DOHH2 (cell line): ENCODE data around the gene MRPL18.
"Not testable (repeated sequence)": the region's sequence is repeated elsewhere in the genome, so short reads cannot be mapped to it uniquely, and the experiment has no call there.

ENCODE experiments used
- H3F3A ChIP-seq: fragments of 200-600 bp; sonication (generic), shearing (Covaris generic); 2 replicates; pipeline ENCODE4 v1.6.0; 2016; ENCODE audit warnings: antibody characterized with exemption, mild to moderate bottlenecking; ENCODE audit not compliant: control insufficient read depth, insufficient read depth
- H3K27ac ChIP-seq: fragments of 200-600 bp; sonication (generic); 2 replicates; pipeline ENCODE4 v1.5.1; 2014; ENCODE audit warnings: low read depth, mild to moderate bottlenecking, low read length, moderate library complexity
- H3K27me3 ChIP-seq: fragments of 200-600 bp; sonication (generic); 2 replicates; pipeline ENCODE4 v1.6.1; 2014; ENCODE audit warnings: mild to moderate bottlenecking, low read length, mixed read lengths; ENCODE audit not compliant: control insufficient read depth
- H3K36me3 ChIP-seq: fragments of 200-600 bp; sonication (generic); 2 replicates; pipeline ENCODE4 v1.6.1; 2014; ENCODE audit warnings: mild to moderate bottlenecking, low read length, moderate library complexity, mixed read lengths; ENCODE audit not compliant: control insufficient read depth
- H3K4me1 ChIP-seq: fragments of 200-600 bp; sonication (generic); 2 replicates; pipeline ENCODE4 v1.6.1; 2014; ENCODE audit warnings: mild to moderate bottlenecking, low read length, mixed read lengths; ENCODE audit not compliant: control insufficient read depth
- H3K4me2 ChIP-seq: fragments of 200-600 bp; sonication (generic); 2 replicates; pipeline ENCODE4 v1.6.0; 2014; ENCODE audit warnings: mild to moderate bottlenecking, low read length, moderate library complexity
- H3K4me3 ChIP-seq: fragments of 200-600 bp; sonication (generic); 2 replicates; pipeline ENCODE4 v1.5.1; 2014; ENCODE audit warnings: mild to moderate bottlenecking, low read length, mixed read lengths
- H3K79me2 ChIP-seq: fragments of 200-600 bp; sonication (generic); 2 replicates; pipeline ENCODE4 v1.6.1; 2014; ENCODE audit warnings: mild to moderate bottlenecking, low read length, mixed read lengths; ENCODE audit not compliant: control insufficient read depth
- H3K9me2 ChIP-seq: fragments of 200-600 bp; sonication (generic); replicated peaks from 2 replicates; pipeline ENCODE4 v1.6.1; 2014; ENCODE audit warnings: mild to moderate bottlenecking, low read length, mixed read lengths; ENCODE audit not compliant: control insufficient read depth
- H3K9me3 ChIP-seq: fragments of 200-600 bp; sonication (generic); 2 replicates; pipeline ENCODE4 v1.6.1; 2014; ENCODE audit warnings: antibody characterized with exemption, low read length, mixed read lengths; ENCODE audit not compliant: control insufficient read depth, insufficient read depth
- H4K20me1 ChIP-seq: fragments of 200-600 bp; sonication (generic); 2 replicates; pipeline ENCODE4 v1.6.0; 2014; ENCODE audit warnings: low read depth, mild to moderate bottlenecking, antibody characterized with exemption, low read length, moderate library complexity; ENCODE audit not compliant: control insufficient read depth, insufficient read depth
- CTCF ChIP-seq: fragments of 200-600 bp; sonication (generic); IDR thresholded peaks from one replicate; pipeline ENCODE4 v1.5.1; 2014; ENCODE audit warnings: antibody characterized with exemption, mild to moderate bottlenecking, low read depth, low read length; ENCODE audit not compliant: poor library complexity, severe bottlenecking
- EZH2phosphoT487 ChIP-seq: fragments of 200-600 bp; sonication (generic); IDR thresholded peaks from 2 replicates; pipeline ENCODE4 v1.6.1; 2017; ENCODE audit warnings: borderline replicate concordance, mild to moderate bottlenecking, antibody characterized with exemption, low read length, moderate library complexity, mixed read lengths

The MRPL18 gene

GRCh38 chr6:159813781-159814180 lies 23.5 kb downstream of the MRPL18 start:
- Histone ChIP-seq H3K4me3 (no peak overlapping the region), H3K36me3 (no peaks in the 10 kb centered on the region), H3K4me2 (no peak overlapping the region), H3K27ac (no peak overlapping the region), H3K9me3 (no peaks in the 10 kb centered on the region), H4K20me1 (no peaks in the 10 kb centered on the region), H3K27me3 (no peaks in the 10 kb centered on the region), H3F3A (no peaks in the 10 kb centered on the region), H3K79me2 (no peaks in the 10 kb centered on the region), H3K9me2 (no peaks in the 10 kb centered on the region), H3K4me1 (no peaks in the 10 kb centered on the region)
- TF ChIP-seq CTCF (no peak), EZH2phosphoT487 (no peak)

GRCh38 chr6:159815410-159815809 lies 25.1 kb downstream of the MRPL18 start:
- no peak overlapping the region for H3K4me3 ChIP-seq
- H3K9me2 ChIP-seq: no peaks in the 10 kb centered on the region
- H3K36me3 ChIP-seq: no peaks in the 10 kb centered on the region
- no peak overlapping the region for H3K4me2 ChIP-seq
- TF ChIP-seq EZH2phosphoT487: no peak
- TF ChIP-seq CTCF: no peak
- no peaks in the 10 kb centered on the region for H3K9me3 ChIP-seq
- H3K4me1 ChIP-seq: peaks cover 14% of the 10 kb centered on the region
- H3F3A ChIP-seq: no peaks in the 10 kb centered on the region
- H3K27me3 ChIP-seq: no peaks in the 10 kb centered on the region
- no peaks in the 10 kb centered on the region for H4K20me1 ChIP-seq
- no peak overlapping the region for H3K27ac ChIP-seq
- no peaks in the 10 kb centered on the region for H3K79me2 ChIP-seq

GRCh38 chr6:159816775-159817174 lies 26.5 kb downstream of the MRPL18 start:
- not testable (repeated sequence) for H3K9me2 ChIP-seq, H3K27ac ChIP-seq, H4K20me1 ChIP-seq, H3K4me3 ChIP-seq, H3K9me3 ChIP-seq, H3K27me3 ChIP-seq, H3K79me2 ChIP-seq, H3K4me2 ChIP-seq, H3K36me3 ChIP-seq, H3F3A ChIP-seq
- peaks cover 23% of the 10 kb centered on the region for H3K4me1 ChIP-seq

GRCh38 chr6:159817951-159818739 lies 27.9 kb downstream of the MRPL18 start:
- Histone ChIP-seq H3K4me2 (no peak overlapping the region), H3K27me3 (no peaks in the 10 kb centered on the region)

More at GRCh38 chr6:159817951-159818739, 27.9 kb downstream of the MRPL18 start:
- Histone ChIP-seq H3K4me3 (no peak overlapping the region), H3K9me3 (no peaks in the 10 kb centered on the region), H3K27ac (no peak overlapping the region), H3F3A (no peaks in the 10 kb centered on the region), H4K20me1 (no peaks in the 10 kb centered on the region), H3K36me3 (no peaks in the 10 kb centered on the region), H3K4me1 (peaks cover 23% of the 10 kb centered on the region), H3K79me2 (no peaks in the 10 kb centered on the region), H3K9me2 (no peaks in the 10 kb centered on the region)
- TF ChIP-seq EZH2phosphoT487 (no peak), CTCF (no peak)
